ENCODE data around the gene DEPDC1.

Gene DEPDC1

DNA sequence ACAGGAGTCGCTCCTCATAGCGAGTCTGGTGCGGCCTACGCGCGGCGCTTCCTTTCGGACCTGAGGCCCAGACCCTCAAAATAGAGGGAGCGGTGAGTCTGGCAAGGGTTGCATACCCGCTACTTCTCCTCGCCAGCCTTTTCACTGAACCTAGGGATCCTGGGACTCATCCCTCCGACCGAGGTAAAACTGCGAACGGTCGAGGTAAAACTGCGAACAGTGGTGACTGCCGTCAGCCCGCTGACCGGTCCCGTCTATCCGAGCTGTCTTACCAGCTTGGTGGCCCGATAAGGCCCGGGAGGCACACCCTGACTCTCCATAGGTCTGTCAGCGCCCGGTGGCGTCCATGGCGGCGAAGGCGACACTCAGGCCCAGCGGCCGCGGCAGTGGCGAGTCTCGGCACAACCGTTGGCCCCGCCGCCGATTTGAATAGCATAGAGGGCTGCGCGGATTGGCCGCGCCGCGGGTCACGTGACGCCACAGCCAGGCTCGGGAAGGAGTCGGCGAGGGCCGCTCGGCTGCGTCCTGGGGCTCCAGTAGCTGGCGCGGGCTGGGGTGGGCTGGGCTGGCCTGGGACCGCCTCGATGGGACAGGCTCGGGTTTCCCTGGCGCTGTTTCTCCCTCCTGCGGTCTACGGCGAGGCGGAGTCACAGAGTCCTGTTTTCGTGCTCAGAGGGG, at the start of gene DEPDC1 (continued):
- TF ChIP-seq ZNF514 (tag by site-specific recombination; IDR thresholded peaks at IDR 0.05) = no peak
- no peak for TF ChIP-seq ZNF112 (tag by site-specific recombination; IDR thresholded peaks at IDR 0.05)
- no peak for TF ChIP-seq ZNF776 (tag by site-specific recombination; IDR thresholded peaks at IDR 0.05; ENCODE audit: borderline replicate concordance)
- peak; percentile 93 for TF ChIP-seq ZNF777 (tag by site-specific recombination; IDR thresholded peaks at IDR 0.05; ENCODE audit: borderline replicate concordance)
- no peak for TF ChIP-seq ZNF354C (tag by site-specific recombination; IDR thresholded peaks at IDR 0.05; ENCODE audit: borderline replicate concordance, low read depth)
- no peak for TF ChIP-seq ZNF548 (tag by site-specific recombination; IDR thresholded peaks at IDR 0.05)
- no peak for TF ChIP-seq ZNF529 (tag by site-specific recombination; IDR thresholded peaks at IDR 0.05; ENCODE audit: insufficient replicate concordance)
- no peak for TF ChIP-seq ZNF530 (tag by site-specific recombination; IDR thresholded peaks at IDR 0.05; ENCODE audit: low read depth)
- TF ChIP-seq ZFP37 (tag by site-specific recombination; IDR thresholded peaks at IDR 0.05) = peak; percentile 88
- no peak for TF ChIP-seq SALL2 (tag by site-specific recombination; IDR thresholded peaks at IDR 0.05; ENCODE audit: borderline replicate concordance)
- TF ChIP-seq, protein P1, sequence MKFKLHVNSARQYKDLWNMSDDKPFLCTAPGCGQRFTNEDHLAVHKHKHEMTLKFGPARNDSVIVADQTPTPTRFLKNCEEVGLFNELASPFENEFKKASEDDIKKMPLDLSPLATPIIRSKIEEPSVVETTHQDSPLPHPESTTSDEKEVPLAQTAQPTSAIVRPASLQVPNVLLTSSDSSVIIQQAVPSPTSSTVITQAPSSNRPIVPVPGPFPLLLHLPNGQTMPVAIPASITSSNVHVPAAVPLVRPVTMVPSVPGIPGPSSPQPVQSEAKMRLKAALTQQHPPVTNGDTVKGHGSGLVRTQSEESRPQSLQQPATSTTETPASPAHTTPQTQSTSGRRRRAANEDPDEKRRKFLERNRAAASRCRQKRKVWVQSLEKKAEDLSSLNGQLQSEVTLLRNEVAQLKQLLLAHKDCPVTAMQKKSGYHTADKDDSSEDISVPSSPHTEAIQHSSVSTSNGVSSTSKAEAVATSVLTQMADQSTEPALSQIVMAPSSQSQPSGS (tag by site-specific recombination; IDR thresholded peaks at IDR 0.05; ENCODE audit: low read depth) = no peak
- TF ChIP-seq, protein P2, sequence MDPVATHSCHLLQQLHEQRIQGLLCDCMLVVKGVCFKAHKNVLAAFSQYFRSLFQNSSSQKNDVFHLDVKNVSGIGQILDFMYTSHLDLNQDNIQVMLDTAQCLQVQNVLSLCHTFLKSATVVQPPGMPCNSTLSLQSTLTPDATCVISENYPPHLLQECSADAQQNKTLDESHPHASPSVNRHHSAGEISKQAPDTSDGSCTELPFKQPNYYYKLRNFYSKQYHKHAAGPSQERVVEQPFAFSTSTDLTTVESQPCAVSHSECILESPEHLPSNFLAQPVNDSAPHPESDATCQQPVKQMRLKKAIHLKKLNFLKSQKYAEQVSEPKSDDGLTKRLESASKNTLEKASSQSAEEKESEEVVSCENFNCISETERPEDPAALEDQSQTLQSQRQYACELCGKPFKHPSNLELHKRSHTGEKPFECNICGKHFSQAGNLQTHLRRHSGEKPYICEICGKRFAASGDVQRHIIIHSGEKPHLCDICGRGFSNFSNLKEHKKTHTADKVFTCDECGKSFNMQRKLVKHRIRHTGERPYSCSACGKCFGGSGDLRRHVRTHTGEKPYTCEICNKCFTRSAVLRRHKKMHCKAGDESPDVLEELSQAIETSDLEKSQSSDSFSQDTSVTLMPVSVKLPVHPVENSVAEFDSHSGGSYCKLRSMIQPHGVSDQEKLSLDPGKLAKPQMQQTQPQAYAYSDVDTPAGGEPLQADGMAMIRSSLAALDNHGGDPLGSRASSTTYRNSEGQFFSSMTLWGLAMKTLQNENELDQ (tag by site-specific recombination; IDR thresholded peaks at IDR 0.05; ENCODE audit: low read depth) = no peak
- no peak for TF ChIP-seq ZBTB7A (tag by site-specific recombination; IDR thresholded peaks at IDR 0.05; ENCODE audit: low read depth)
- TF ChIP-seq ZNF2 (tag by site-specific recombination; IDR thresholded peaks at IDR 0.05) = peak; percentile 83
- no peak for TF ChIP-seq SCRT2 (tag by site-specific recombination; IDR thresholded peaks at IDR 0.05)
- TF ChIP-seq, protein P3, sequence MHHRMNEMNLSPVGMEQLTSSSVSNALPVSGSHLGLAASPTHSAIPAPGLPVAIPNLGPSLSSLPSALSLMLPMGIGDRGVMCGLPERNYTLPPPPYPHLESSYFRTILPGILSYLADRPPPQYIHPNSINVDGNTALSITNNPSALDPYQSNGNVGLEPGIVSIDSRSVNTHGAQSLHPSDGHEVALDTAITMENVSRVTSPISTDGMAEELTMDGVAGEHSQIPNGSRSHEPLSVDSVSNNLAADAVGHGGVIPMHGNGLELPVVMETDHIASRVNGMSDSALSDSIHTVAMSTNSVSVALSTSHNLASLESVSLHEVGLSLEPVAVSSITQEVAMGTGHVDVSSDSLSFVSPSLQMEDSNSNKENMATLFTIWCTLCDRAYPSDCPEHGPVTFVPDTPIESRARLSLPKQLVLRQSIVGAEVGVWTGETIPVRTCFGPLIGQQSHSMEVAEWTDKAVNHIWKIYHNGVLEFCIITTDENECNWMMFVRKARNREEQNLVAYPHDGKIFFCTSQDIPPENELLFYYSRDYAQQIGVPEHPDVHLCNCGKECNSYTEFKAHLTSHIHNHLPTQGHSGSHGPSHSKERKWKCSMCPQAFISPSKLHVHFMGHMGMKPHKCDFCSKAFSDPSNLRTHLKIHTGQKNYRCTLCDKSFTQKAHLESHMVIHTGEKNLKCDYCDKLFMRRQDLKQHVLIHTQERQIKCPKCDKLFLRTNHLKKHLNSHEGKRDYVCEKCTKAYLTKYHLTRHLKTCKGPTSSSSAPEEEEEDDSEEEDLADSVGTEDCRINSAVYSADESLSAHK (tag by site-specific recombination; IDR thresholded peaks at IDR 0.05) = 0 out of 2 replicates have a peak, but pooled peaks have one; percentile 27
- TF ChIP-seq, protein P4, sequence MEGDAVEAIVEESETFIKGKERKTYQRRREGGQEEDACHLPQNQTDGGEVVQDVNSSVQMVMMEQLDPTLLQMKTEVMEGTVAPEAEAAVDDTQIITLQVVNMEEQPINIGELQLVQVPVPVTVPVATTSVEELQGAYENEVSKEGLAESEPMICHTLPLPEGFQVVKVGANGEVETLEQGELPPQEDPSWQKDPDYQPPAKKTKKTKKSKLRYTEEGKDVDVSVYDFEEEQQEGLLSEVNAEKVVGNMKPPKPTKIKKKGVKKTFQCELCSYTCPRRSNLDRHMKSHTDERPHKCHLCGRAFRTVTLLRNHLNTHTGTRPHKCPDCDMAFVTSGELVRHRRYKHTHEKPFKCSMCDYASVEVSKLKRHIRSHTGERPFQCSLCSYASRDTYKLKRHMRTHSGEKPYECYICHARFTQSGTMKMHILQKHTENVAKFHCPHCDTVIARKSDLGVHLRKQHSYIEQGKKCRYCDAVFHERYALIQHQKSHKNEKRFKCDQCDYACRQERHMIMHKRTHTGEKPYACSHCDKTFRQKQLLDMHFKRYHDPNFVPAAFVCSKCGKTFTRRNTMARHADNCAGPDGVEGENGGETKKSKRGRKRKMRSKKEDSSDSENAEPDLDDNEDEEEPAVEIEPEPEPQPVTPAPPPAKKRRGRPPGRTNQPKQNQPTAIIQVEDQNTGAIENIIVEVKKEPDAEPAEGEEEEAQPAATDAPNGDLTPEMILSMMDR (tag by site-specific recombination; IDR thresholded peaks at IDR 0.05) = peak; percentile 23; the same call in 1 of the 2 replicates
- TF ChIP-seq, protein P5, sequence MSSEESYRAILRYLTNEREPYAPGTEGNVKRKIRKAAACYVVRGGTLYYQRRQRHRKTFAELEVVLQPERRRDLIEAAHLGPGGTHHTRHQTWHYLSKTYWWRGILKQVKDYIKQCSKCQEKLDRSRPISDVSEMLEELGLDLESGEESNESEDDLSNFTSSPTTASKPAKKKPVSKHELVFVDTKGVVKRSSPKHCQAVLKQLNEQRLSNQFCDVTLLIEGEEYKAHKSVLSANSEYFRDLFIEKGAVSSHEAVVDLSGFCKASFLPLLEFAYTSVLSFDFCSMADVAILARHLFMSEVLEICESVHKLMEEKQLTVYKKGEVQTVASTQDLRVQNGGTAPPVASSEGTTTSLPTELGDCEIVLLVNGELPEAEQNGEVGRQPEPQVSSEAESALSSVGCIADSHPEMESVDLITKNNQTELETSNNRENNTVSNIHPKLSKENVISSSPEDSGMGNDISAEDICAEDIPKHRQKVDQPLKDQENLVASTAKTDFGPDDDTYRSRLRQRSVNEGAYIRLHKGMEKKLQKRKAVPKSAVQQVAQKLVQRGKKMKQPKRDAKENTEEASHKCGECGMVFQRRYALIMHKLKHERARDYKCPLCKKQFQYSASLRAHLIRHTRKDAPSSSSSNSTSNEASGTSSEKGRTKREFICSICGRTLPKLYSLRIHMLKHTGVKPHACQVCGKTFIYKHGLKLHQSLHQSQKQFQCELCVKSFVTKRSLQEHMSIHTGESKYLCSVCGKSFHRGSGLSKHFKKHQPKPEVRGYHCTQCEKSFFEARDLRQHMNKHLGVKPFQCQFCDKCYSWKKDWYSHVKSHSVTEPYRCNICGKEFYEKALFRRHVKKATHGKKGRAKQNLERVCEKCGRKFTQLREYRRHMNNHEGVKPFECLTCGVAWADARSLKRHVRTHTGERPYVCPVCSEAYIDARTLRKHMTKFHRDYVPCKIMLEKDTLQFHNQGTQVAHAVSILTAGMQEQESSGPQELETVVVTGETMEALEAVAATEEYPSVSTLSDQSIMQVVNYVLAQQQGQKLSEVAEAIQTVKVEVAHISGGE (tag by site-specific recombination; conservative IDR thresholded peaks at IDR 0.05; ENCODE audit: low read depth) = no peak; the same call in 1 of the 2 replicates
- TF ChIP-seq, protein P6, sequence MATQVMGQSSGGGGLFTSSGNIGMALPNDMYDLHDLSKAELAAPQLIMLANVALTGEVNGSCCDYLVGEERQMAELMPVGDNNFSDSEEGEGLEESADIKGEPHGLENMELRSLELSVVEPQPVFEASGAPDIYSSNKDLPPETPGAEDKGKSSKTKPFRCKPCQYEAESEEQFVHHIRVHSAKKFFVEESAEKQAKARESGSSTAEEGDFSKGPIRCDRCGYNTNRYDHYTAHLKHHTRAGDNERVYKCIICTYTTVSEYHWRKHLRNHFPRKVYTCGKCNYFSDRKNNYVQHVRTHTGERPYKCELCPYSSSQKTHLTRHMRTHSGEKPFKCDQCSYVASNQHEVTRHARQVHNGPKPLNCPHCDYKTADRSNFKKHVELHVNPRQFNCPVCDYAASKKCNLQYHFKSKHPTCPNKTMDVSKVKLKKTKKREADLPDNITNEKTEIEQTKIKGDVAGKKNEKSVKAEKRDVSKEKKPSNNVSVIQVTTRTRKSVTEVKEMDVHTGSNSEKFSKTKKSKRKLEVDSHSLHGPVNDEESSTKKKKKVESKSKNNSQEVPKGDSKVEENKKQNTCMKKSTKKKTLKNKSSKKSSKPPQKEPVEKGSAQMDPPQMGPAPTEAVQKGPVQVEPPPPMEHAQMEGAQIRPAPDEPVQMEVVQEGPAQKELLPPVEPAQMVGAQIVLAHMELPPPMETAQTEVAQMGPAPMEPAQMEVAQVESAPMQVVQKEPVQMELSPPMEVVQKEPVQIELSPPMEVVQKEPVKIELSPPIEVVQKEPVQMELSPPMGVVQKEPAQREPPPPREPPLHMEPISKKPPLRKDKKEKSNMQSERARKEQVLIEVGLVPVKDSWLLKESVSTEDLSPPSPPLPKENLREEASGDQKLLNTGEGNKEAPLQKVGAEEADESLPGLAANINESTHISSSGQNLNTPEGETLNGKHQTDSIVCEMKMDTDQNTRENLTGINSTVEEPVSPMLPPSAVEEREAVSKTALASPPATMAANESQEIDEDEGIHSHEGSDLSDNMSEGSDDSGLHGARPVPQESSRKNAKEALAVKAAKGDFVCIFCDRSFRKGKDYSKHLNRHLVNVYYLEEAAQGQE (tag by site-specific recombination; IDR thresholded peaks at IDR 0.05) = no peak; the same call in 1 of the 2 replicates
- TF ChIP-seq, protein P7, sequence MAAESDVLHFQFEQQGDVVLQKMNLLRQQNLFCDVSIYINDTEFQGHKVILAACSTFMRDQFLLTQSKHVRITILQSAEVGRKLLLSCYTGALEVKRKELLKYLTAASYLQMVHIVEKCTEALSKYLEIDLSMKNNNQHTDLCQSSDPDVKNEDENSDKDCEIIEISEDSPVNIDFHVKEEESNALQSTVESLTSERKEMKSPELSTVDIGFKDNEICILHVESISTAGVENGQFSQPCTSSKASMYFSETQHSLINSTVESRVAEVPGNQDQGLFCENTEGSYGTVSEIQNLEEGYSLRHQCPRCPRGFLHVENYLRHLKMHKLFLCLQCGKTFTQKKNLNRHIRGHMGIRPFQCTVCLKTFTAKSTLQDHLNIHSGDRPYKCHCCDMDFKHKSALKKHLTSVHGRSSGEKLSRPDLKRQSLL (tag by site-specific recombination; IDR thresholded peaks at IDR 0.05) = no peak

All from HEK293 (cell line).